Endometrial microvascular endothelial cells (primary cell): ENCODE measurements around the gene AUTS2. TPM values are rescaled to one million over a fixed set of nuclear protein-coding genes. Genes with fewer than 3 reads are reported as not detected.

Source experiments
- in situ Hi-C: cut with HindIII; loops from 2 replicates; pipeline ENCODE4 v1.10.0; 2017; ENCODE audit warnings: low sequenced_read_pairs, low pct_unique_long_range_greater_than_20kb; ENCODE audit errors: inconsistent ontology term
- total RNA-seq: library from RNA; depleted of rRNA; stranded (reverse); fragments of >200 nt; gene quantifications from one replicate; pipeline ENCODE4 v1.2.3, GENCODE V29; 2015; ENCODE audit errors: inconsistent ontology term

Gene AUTS2
- total RNA-seq, 1 donor from 2014 or later: 0.09 TPM

GRCh38 chr7:70492625-70493024 lies 894.4 kb downstream of the AUTS2 start:
- in situ Hi-C loops: no loop called here

GRCh38 chr7:70494225-70495032 lies 896.2 kb downstream of the AUTS2 start:
- in situ Hi-C loops: no loop called here

- in situ Hi-C loops: no loop called here
These were observed 896.7 kb downstream of the AUTS2 start for GRCh38 chr7:70495033-70495376.

- in situ Hi-C loops: no loop called here
These were observed 899.5 kb downstream of the AUTS2 start for GRCh38 chr7:70497793-70498192.

- in situ Hi-C loops: no loop called here
These were observed 900.1 kb downstream of the AUTS2 start for GRCh38 chr7:70498232-70498992.

- in situ Hi-C loops: no loop called here
These were observed 902.0 kb downstream of the AUTS2 start for GRCh38 chr7:70500261-70500660.

- in situ Hi-C loops: no loop called here
These were observed 904.0 kb downstream of the AUTS2 start for GRCh38 chr7:70502117-70502863.

- in situ Hi-C loops: no loop called here
These were observed 906.0 kb downstream of the AUTS2 start for GRCh38 chr7:70504254-70504653.

GRCh38 chr7:70505468-70505867 lies 907.2 kb downstream of the AUTS2 start:
- in situ Hi-C loops: no loop called here

GRCh38 chr7:70505886-70506285 lies 907.6 kb downstream of the AUTS2 start:
- in situ Hi-C loops: no loop called here

GRCh38 chr7:70506434-70506833 lies 908.2 kb downstream of the AUTS2 start:
- in situ Hi-C loops: no loop called here

GRCh38 chr7:70512144-70512543 lies 913.9 kb downstream of the AUTS2 start:
- in situ Hi-C loops: no loop called here

- in situ Hi-C loops: no loop called here
These were observed 914.5 kb downstream of the AUTS2 start for GRCh38 chr7:70512761-70513160.

GRCh38 chr7:70520611-70521010 lies 922.3 kb downstream of the AUTS2 start:
- in situ Hi-C loops: no loop called here

GRCh38 chr7:70523249-70523988 lies 925.1 kb downstream of the AUTS2 start:
- in situ Hi-C loops: no loop called here

GRCh38 chr7:70523989-70524351 lies 925.7 kb downstream of the AUTS2 start:
- in situ Hi-C loops: no loop called here

- in situ Hi-C loops: no loop called here
These were observed 927.7 kb downstream of the AUTS2 start for GRCh38 chr7:70525991-70526390.

- in situ Hi-C loops: no loop called here
These were observed 929.3 kb downstream of the AUTS2 start for GRCh38 chr7:70527520-70528115.

- in situ Hi-C loops: no loop called here
These were observed 931.2 kb downstream of the AUTS2 start for GRCh38 chr7:70529436-70529835.
